ENCODE measurements around the gene MYO9A.
A peak's percentile ranks its signal among the peaks of the same experiment; 100 is the strongest.

DNA sequence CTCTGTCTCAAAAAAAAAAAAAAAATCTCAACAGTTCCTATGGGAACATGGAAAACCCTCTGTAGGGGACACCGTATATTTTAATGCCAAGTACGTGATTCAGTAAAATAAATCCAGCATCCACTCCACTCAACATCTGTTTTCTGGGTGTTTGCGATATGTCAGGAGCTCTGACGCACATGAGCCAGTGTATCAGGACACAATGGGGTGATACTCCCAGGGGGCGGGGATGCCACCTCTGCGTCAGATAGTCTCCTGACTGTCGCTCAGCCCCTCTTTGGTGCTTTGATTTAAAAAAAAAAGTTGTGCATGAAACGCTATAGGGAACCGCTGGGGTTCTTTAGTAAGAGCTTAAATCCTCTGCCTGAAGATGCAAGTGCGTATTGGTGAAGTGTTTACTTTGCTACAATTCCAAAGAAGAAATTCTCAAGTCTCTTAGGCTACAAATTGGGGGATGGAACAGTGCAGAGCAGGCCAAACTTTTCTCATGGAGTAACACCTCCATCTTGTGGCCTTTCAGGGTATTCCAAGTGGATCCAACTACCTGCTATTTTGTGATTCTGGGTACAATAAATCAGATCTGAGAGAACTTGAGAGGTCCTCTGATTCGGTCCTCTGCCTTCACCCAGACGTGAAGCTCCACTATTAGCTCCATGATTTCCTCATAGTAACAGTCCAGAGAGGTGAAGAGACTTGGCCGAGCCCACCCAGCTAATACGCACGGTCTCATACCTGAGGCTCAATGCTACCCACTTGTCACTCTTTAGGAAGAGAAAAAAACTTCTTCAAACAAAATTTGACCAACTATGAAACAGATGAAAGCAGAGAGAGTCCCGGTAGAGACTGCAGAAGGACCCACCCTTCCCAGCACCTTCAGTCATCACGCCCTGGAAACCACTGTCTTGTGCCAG is 316.9 kb downstream of the MYO9A start:
- TF ChIP-seq, protein P1, sequence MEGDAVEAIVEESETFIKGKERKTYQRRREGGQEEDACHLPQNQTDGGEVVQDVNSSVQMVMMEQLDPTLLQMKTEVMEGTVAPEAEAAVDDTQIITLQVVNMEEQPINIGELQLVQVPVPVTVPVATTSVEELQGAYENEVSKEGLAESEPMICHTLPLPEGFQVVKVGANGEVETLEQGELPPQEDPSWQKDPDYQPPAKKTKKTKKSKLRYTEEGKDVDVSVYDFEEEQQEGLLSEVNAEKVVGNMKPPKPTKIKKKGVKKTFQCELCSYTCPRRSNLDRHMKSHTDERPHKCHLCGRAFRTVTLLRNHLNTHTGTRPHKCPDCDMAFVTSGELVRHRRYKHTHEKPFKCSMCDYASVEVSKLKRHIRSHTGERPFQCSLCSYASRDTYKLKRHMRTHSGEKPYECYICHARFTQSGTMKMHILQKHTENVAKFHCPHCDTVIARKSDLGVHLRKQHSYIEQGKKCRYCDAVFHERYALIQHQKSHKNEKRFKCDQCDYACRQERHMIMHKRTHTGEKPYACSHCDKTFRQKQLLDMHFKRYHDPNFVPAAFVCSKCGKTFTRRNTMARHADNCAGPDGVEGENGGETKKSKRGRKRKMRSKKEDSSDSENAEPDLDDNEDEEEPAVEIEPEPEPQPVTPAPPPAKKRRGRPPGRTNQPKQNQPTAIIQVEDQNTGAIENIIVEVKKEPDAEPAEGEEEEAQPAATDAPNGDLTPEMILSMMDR (IDR thresholded peaks at IDR 0.05; ENCODE audit: poor library complexity) = peak; percentile 83
- TF ChIP-seq EZH2 (IDR thresholded peaks at IDR 0.05; ENCODE audit: borderline replicate concordance) (no peak), EZH2phosphoT487 (IDR thresholded peaks at IDR 0.05; ENCODE audit: low read depth, severe bottlenecking, unreplicated experiment) (no peak)

Data from hepatocyte (in vitro differentiated cells).